Stomach (tissue), 4 donors: ENCODE measurements around the gene RAD51AP1.

Experiments used
- CTCF ChIP-seq, 7 experiments: fragments of 450-650 bp in 4 of 7; fragments of 200-600 bp in 3 of 7; sonication (generic) in 3 of 7; IDR thresholded peaks; one replicate each; pipeline ENCODE4 v1.5.1; 2016 to 2019; ENCODE audit warnings: antibody characterized with exemption in 7 of 7, control low read depth in 2 of 7, mild to moderate bottlenecking in 1 of 7
- EP300 ChIP-seq: sonication (generic); formaldehyde crosslinking; IDR thresholded peaks from one replicate; pipeline ENCODE4 v1.6.1; 2017; ENCODE audit warnings: antibody characterized with exemption
- POLR2AphosphoS5 ChIP-seq, 3 donors: sonication (generic); formaldehyde crosslinking; IDR thresholded peaks; one replicate each; pipeline ENCODE4 v1.6.1; 2016; ENCODE audit warnings: antibody characterized with exemption in 3 of 3

- TF ChIP-seq CTCF (IDR thresholded peaks at IDR 0.05): no peak
- TF ChIP-seq POLR2AphosphoS5 (IDR thresholded peaks at IDR 0.05): no peak
- no peak for TF ChIP-seq EP300
Measured at GRCh38 chr12:4564818-4565217, 26.1 kb downstream of the RAD51AP1 start.
